H1 (cell line): ENCODE results near the gene FARS2. TPM values are rescaled to one million over a fixed set of nuclear protein-coding genes. Genes with fewer than 3 reads are reported as not detected.

Source experiments
- CTCF ChIA-PET: fragments of 300-600 bp; sonication (Branson Sonifier 250); formaldehyde crosslinking; loops from one replicate; lab custom pipeline; 2021; ENCODE audit not compliant: partially characterized antibody; lab: Charles Lee
- POLR2A ChIA-PET: fragments of 300-600 bp; sonication (Branson Sonifier 250); formaldehyde crosslinking; loops from one replicate; lab custom pipeline; 2021; ENCODE audit warnings: inconsistent platforms; ENCODE audit not compliant: partially characterized antibody; lab: Charles Lee
- DNase-seq, 2 experiments: peaks; one replicate each; pipeline versions ENCODE4 v3.0.0 to v3.0.0-alpha.2; 2010 to 2022; ENCODE audit warnings: low spot score in 2 of 2, low read depth in 1 of 2, mixed read lengths in 1 of 2
- FAIRE-seq: peaks from 2 replicates; lab custom pipeline; 2011; peaks lifted over from hg19 to GRCh38; lab: Jason Lieb, UNC
- H2AFZ ChIP-seq: 2 replicates; pipeline ENCODE4 v1.8.1; 2012; ENCODE audit warnings: low read length, inconsistent platforms
- H2AK5ac ChIP-seq: 2 replicates; pipeline ENCODE4 v1.6.1; 2013; ENCODE audit warnings: low read depth, low read length
- H2BK120ac ChIP-seq: replicated peaks from 2 replicates; pipeline ENCODE3; 2013; ENCODE audit warnings: low read depth, low read length, inconsistent platforms
- H2BK12ac ChIP-seq: 2 replicates; pipeline ENCODE4 v1.6.1; 2013; ENCODE audit warnings: low read depth, low read length
- H2BK15ac ChIP-seq: 2 replicates; pipeline ENCODE4 v1.6.1; 2013; ENCODE audit warnings: low read length
- H2BK20ac ChIP-seq: 2 replicates; pipeline ENCODE4 v1.6.1; 2013; ENCODE audit warnings: low read length
- H2BK5ac ChIP-seq: 2 replicates; pipeline ENCODE4 v1.6.1; 2013; ENCODE audit warnings: low read depth, low read length
- H3K14ac ChIP-seq: 2 replicates; pipeline ENCODE4 v1.6.1; 2013; ENCODE audit warnings: inconsistent platforms; ENCODE audit not compliant: insufficient read length
- H3K18ac ChIP-seq: 2 replicates; pipeline ENCODE4 v1.6.1; 2013; ENCODE audit warnings: low read length; ENCODE audit errors: extremely low read depth
- H3K23ac ChIP-seq: 2 replicates; pipeline ENCODE4 v1.6.1; 2013; ENCODE audit warnings: inconsistent platforms; ENCODE audit not compliant: insufficient read length
- H3K23me2 ChIP-seq: 2 replicates; pipeline ENCODE4 v1.6.1; 2013; ENCODE audit warnings: low read depth, low read length
- H3K27ac ChIP-seq: 2 replicates; pipeline ENCODE4 v1.6.1; 2011; ENCODE audit warnings: low read depth, low read length, inconsistent platforms
- H3K27me3 ChIP-seq, 4 experiments: replicated peaks in 1 of 4; 1 replicate in 1 of 4; 2 replicates in 3 of 4; pipeline versions ENCODE4 v1.6.1 to v1.8.1; 2011 to 2013; ENCODE audit warnings: low read length in 3 of 4, mild to moderate bottlenecking in 3 of 4, inconsistent platforms in 2 of 4, mixed read lengths in 2 of 4, moderate library complexity in 1 of 4; ENCODE audit not compliant: control insufficient read depth in 3 of 4, insufficient read depth in 3 of 4; ENCODE audit errors: extremely low read depth in 1 of 4
- H3K36me3 ChIP-seq, 4 experiments: 2 replicates each; pipeline versions ENCODE4 v1.6.1 to v1.8.1; 2011 to 2013; ENCODE audit warnings: mild to moderate bottlenecking in 4 of 4, low read length in 3 of 4, moderate library complexity in 2 of 4, control low read depth in 1 of 4, inconsistent platforms in 1 of 4; ENCODE audit not compliant: insufficient read depth in 4 of 4, control insufficient read depth in 2 of 4
- H3K4ac ChIP-seq: replicated peaks from 2 replicates; pipeline ENCODE3; 2013; ENCODE audit warnings: low read length, low read depth, mixed read lengths, inconsistent platforms; ENCODE audit not compliant: insufficient read length
- H3K4me1 ChIP-seq, 4 experiments: replicated peaks in 1 of 4; 1 replicate in 1 of 4; 2 replicates in 3 of 4; pipeline versions ENCODE4 v1.6.1 to v1.8.1; 2011 to 2013; ENCODE audit warnings: low read length in 3 of 4, inconsistent platforms in 2 of 4, mixed read lengths in 1 of 4; ENCODE audit not compliant: insufficient read depth in 4 of 4, control insufficient read depth in 3 of 4
- H3K4me2 ChIP-seq, 2 experiments: 2 replicates each; pipeline versions ENCODE4 v1.6.1 to v1.8.1; 2011 to 2013; ENCODE audit warnings: low read depth in 2 of 2, low read length in 2 of 2, control low read depth in 1 of 2, inconsistent platforms in 1 of 2, mild to moderate bottlenecking in 1 of 2; ENCODE audit not compliant: insufficient read depth in 1 of 2
- H3K4me3 ChIP-seq, 4 experiments: fragments of 200-600, 300-600 bp in 1 of 4; sonication (generic), shearing (Covaris generic), sonication (Bioruptor Twin) in 1 of 4; 2 replicates each; pipeline versions ENCODE4 v1.5.1 to v1.8.1; 2011 to 2016; ENCODE audit warnings: low read length in 4 of 4, low read depth in 3 of 4, control low read depth in 2 of 4, inconsistent platforms in 2 of 4, mild to moderate bottlenecking in 2 of 4, mixed read lengths in 1 of 4, moderate library complexity in 1 of 4; ENCODE audit not compliant: insufficient read depth in 2 of 4; ENCODE audit errors: extremely low read depth in 1 of 4
- H3K56ac ChIP-seq: replicated peaks from 2 replicates; pipeline ENCODE3; 2013; ENCODE audit warnings: low read depth, mild to moderate bottlenecking, mixed read lengths, low read length, inconsistent platforms; ENCODE audit not compliant: insufficient read length
- H3K79me1 ChIP-seq: 2 replicates; pipeline ENCODE4 v1.6.1; 2013; ENCODE audit warnings: low read depth, low read length, control low read depth
- H3K79me2 ChIP-seq, 2 experiments: 2 replicates each; pipeline versions ENCODE4 v1.6.1 to v1.8.1; 2012 to 2013; ENCODE audit warnings: low read length in 2 of 2, mild to moderate bottlenecking in 2 of 2, inconsistent platforms in 1 of 2; ENCODE audit not compliant: insufficient read depth in 2 of 2, control insufficient read depth in 1 of 2
- H3K9ac ChIP-seq, 4 experiments: replicated peaks in 1 of 4; 1 replicate in 1 of 4; 2 replicates in 3 of 4; pipeline versions ENCODE4 v1.6.1 to v1.8.1; 2011 to 2013; ENCODE audit warnings: low read depth in 3 of 4, low read length in 3 of 4, control low read depth in 2 of 4, mild to moderate bottlenecking in 2 of 4, moderate library complexity in 2 of 4, inconsistent platforms in 1 of 4; ENCODE audit errors: extremely low read depth in 1 of 4
- H3K9me3 ChIP-seq, 2 experiments: 2 replicates each; pipeline versions ENCODE4 v1.6.1 to v1.8.1; 2012 to 2013; ENCODE audit warnings: mild to moderate bottlenecking in 2 of 2, moderate library complexity in 2 of 2, control low read depth in 1 of 2, inconsistent platforms in 1 of 2, low read depth in 1 of 2, low read length in 1 of 2, mixed read lengths in 1 of 2; ENCODE audit not compliant: insufficient read depth in 2 of 2
- H4K20me1 ChIP-seq, 2 experiments: replicated peaks in 1 of 2; 2 replicates each; pipeline versions ENCODE3 to v1.8.1; 2011 to 2013; ENCODE audit warnings: inconsistent platforms in 2 of 2, low read length in 2 of 2, mild to moderate bottlenecking in 1 of 2; ENCODE audit not compliant: insufficient read depth in 2 of 2, control insufficient read depth in 1 of 2
- H4K5ac ChIP-seq: 2 replicates; pipeline ENCODE4 v1.6.1; 2013; ENCODE audit warnings: low read length, low read depth, mixed read lengths, inconsistent platforms; ENCODE audit not compliant: insufficient read length
- H4K8ac ChIP-seq: 2 replicates; pipeline ENCODE4 v1.8.0; 2013; ENCODE audit warnings: mild to moderate bottlenecking, moderate library complexity, low read length, inconsistent platforms; ENCODE audit not compliant: insufficient read depth; ENCODE audit errors: extremely low read depth
- H4K91ac ChIP-seq: replicated peaks from 2 replicates; pipeline ENCODE3; 2013; ENCODE audit warnings: low read length, mixed read lengths, inconsistent platforms; ENCODE audit not compliant: insufficient read length
- WGBS, 2 experiments: shearing (Covaris generic) in 1 of 2; methylation state at CpG; one replicate each; pipeline versions ENCODE4 v1.1.6 to v1.1.7; 2013 to 2015; ENCODE audit warnings: low lambda C conversion rate in 2 of 2, mixed read lengths in 2 of 2, inconsistent platforms in 1 of 2, low coverage in 1 of 2, missing lambda C conversion rate in 1 of 2; ENCODE audit not compliant: insufficient replicate concordance in 2 of 2, insufficient coverage in 1 of 2, insufficient read length in 1 of 2; ENCODE audit errors: extremely low coverage in 1 of 2, missing lambda C conversion rate in 1 of 2; 5-methylcytosine and 5-hydroxymethylcytosine counted together
- polyA plus RNA-seq, 7 experiments: library from polyadenylated mRNA; depleted of rRNA in 3 of 7; stranded (reverse) in 5 of 7; unstranded in 2 of 7; fragments of >200 nt in 5 of 7; fragments of 200-250 nt in 2 of 7; gene quantifications; 1 replicate in 5 of 7; 2 replicates in 1 of 7; 4 replicates in 1 of 7; pipeline versions ENCODE4 v1.2.1 to v1.2.3, GENCODE V29; 2011 to 2013; ENCODE audit warnings: missing spikeins in 2 of 7, mixed read lengths in 2 of 7
- total RNA-seq: library from RNA; stranded (reverse); fragmentation: NEBNext Ultra II Directional; extraction: Animal tissue kit (Norgen Biotek cat#: 25700); gene quantifications from 2 replicates; pipeline ENCODE4 v1.2.1, GENCODE V29; 2021

FARS2 gene
- total and polyA plus RNA-seq, 2 of the 8 experiments (the other 6 are each of a cell fraction or from before 2014, with no cell fraction given): 11.7 to 14.4 TPM

DNA sequence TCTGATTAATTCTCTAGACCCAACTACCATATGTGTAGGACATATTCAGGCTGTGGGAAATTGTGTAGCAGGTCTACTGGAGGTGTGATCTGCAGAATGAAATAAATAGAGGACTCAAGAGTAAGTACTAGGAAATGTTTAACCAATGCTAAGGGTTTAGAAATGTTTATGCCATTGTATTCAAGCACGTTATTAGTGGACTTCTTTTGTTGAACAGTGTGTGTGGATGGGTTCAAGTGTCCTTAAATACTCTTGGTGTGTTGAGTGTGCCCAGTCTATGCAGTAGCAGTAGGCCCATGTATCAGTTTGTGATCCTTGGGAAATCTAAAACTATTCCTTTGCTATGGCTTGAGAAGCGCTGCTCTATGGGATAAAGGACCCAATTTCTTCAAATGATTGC lies 112.1 kb downstream of the FARS2 start:
- ChIA-PET CTCF (no interaction called here), POLR2A (no interaction called here)
- FAIRE-seq: no peak
- no peak overlapping the region for H4K8ac ChIP-seq
- no peak overlapping the region for H2BK20ac ChIP-seq
- no peak overlapping the region for H3K4me2 ChIP-seq
- H3K36me3 ChIP-seq: no peaks in the 10 kb centered on the region
- no peak overlapping the region for H3K27ac ChIP-seq
- no peak overlapping the region for H3K14ac ChIP-seq
- no peak overlapping the region for H3K4me3 ChIP-seq
- H3K27me3 ChIP-seq: no peaks in the 10 kb centered on the region
- H2AFZ ChIP-seq: no peak overlapping the region
- H3K79me2 ChIP-seq: no peaks in the 10 kb centered on the region
- peaks cover 0 to 4% (median 0%) of the 10 kb centered on the region in 4 experiments; a peak in 2 of 7 replicates for H3K4me1 ChIP-seq
- H3K23me2 ChIP-seq: no peaks in the 10 kb centered on the region
- no peak overlapping the region for H2BK120ac ChIP-seq
- no peak overlapping the region for H2AK5ac ChIP-seq
- peaks cover 0 to 2% of the 10 kb centered on the region in 2 experiments for H4K20me1 ChIP-seq
- no peaks in the 10 kb centered on the region for H3K9me3 ChIP-seq
- no peak overlapping the region for H2BK12ac ChIP-seq
- H3K18ac ChIP-seq: no peak overlapping the region
- no peaks in the 10 kb centered on the region; the same call in 1 of the 2 replicates for H3K79me1 ChIP-seq
- no peak overlapping the region for H3K9ac ChIP-seq
- H4K5ac ChIP-seq: no peak overlapping the region
- no peak overlapping the region for H3K23ac ChIP-seq
- H3K56ac ChIP-seq: no peak overlapping the region
- no peak overlapping the region for H2BK5ac ChIP-seq
- H4K91ac ChIP-seq: no peak overlapping the region
- H3K4ac ChIP-seq: no peak overlapping the region
- WGBS, 2 experiments: 88% methylated on average over 2 of the region's 2 CpGs; no CpG with 5 or more reads in 1 of the 2 experiments
- DNase-seq: no peak
- H2BK15ac ChIP-seq: no peak overlapping the region
